Measurements from ENCODE around the gene TMCC1. TPM values are rescaled to one million over a fixed set of nuclear protein-coding genes. Genes with fewer than 3 reads are reported as not detected.
A peak's percentile ranks its signal among the peaks of the same experiment; 100 is the strongest.

The TMCC1 gene
- total and polyA plus RNA-seq, 4 experiments from 2014 or later, result 5.1 to 39.3 (median 21.3) TPM

DNA sequence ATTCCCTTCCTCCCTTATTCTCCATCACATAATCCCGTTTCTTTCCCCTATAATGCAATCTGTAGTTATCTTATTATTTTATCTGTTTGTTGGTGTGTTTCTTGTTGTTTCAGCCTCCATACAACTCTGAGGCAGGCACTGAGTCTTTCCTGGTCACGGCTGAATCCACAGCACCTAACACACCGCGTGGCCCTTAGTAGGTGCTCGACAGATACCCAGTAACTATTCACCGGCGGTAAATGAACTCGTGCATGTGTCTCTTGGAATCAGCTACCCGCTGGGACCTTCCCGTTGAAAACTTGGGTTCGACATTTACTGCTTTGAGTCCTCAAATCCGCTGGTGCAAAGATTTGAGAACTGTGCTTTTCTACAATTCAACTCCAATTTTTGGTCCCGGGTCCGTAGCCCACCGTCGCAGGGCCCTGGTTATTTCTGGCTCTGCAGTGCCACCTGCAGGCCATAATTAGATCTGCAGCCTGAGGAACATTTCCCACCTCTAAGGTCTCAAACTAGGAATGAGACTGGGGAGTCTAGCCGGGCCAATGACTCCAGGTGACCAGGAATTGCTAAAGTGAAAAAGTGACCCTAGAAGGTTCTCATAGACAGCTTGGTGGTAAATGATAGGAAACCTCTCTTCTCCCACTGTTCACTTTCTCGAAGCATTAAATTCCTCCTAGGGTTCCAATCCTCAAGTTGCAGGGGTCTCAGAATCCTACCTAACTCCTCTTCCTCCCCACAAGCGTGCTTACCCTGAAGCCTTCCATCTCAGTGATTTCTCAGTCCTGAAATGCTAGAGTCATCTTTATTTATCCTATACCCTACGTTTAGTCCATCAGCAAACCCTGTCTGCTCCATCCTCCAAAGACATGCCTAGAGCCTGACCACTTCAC is 41.0 kb upstream of the TMCC1 start:
- Histone ChIP-seq H3K9me3 (ENCODE audit: control insufficient read depth in 1 of 2, low read length in 2 of 2) (peaks cover 0 to 3% of the 10 kb centered on the region in 2 donors), H3K27ac (ENCODE audit: low read depth, low read length) (no peak overlapping the region), H3K27me3 (ENCODE audit: insufficient read depth, low read length) (no peaks in the 10 kb centered on the region), H3K4me1 (ENCODE audit: insufficient read depth, low read length) (no peaks in the 10 kb centered on the region), H3K36me3 (ENCODE audit: insufficient read depth, low read length) (no peaks in the 10 kb centered on the region), H3K4me3 (ENCODE audit: low read length in 2 of 2) (no peak overlapping the region)
- H3K4me1 Mint-ChIP-seq, result peaks cover 9 to 20% (median 10%) of the 10 kb centered on the region in 4 donors
- ChIA-PET POLR2A (ENCODE audit: partially characterized antibody) (no interaction called here), CTCF (ENCODE audit: partially characterized antibody) (interaction anchor here (0.7 to 3.0 kb wide), 14 partner anchors 8 to 557 kb away, joined by 3 to 22 read pairs (median 4); no protein-coding TSS in a partner anchor)
- intact Hi-C loops (cut with micrococcal nuclease), result loop anchor here (1.0 to 2.0 kb wide), 6 partner anchors 105 to 552 kb away; no protein-coding TSS in a partner anchor
- peaks cover 0 to 22% (median 15%) of the 10 kb centered on the region in 8 donors for H3K9me3 Mint-ChIP-seq
- peak overlapping the region in 1 of 7 donors; percentile 20 for H3K27ac Mint-ChIP-seq
- peaks cover 0 to 8% of the 10 kb centered on the region in 2 donors for H3K36me3 Mint-ChIP-seq
- H3K4me3 Mint-ChIP-seq, result peak overlapping the region in 5 of 8 donors; percentile 18 to 50 (median 22)
- H3K27me3 Mint-ChIP-seq, result peaks cover 2 to 5% of the 10 kb centered on the region in 2 donors
- DNase-seq, result peak in 4 of 5 donors; percentile 16 to 27 (median 24)

DNA sequence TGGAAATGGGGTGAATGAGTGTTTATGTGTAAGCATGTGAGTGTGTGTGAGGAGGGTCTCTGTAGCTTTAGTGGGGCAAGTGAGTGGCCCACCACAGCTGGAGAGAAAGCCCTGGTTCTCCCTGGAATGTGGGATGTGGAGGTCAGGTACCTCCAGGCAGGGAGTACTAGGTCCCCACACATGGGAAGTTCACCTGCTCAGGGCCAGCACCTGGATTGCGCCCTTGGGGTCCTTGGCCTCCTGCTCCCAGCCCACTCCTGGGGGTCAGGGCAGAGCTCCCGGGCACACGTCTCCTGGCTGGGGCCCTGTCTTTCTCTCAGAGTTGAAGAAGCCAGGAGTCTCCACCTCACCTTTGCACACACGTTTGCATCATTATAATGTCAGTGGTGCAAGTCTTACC is 40.0 kb upstream of the TMCC1 start:
- H3K4me1 Mint-ChIP-seq, result peaks cover 9 to 20% (median 10%) of the 10 kb centered on the region in 4 donors
- H3K27me3 ChIP-seq (ENCODE audit: insufficient read depth, low read length), result no peaks in the 10 kb centered on the region
- DNase-seq, result no peak
- intact Hi-C loops (cut with micrococcal nuclease), result no loop called here
- H3K36me3 Mint-ChIP-seq, result peaks cover 0 to 10% of the 10 kb centered on the region in 2 donors
- H3K27me3 Mint-ChIP-seq, result peaks cover 2 to 6% of the 10 kb centered on the region in 2 donors
- ChIA-PET CTCF (ENCODE audit: partially characterized antibody) (interaction anchor here (0.7 to 3.0 kb wide), 10 partner anchors 11 to 556 kb away, joined by 3 to 22 read pairs (median 4); no protein-coding TSS in a partner anchor), POLR2A (ENCODE audit: partially characterized antibody) (no interaction called here)
- H3K36me3 ChIP-seq (ENCODE audit: insufficient read depth, low read length), result no peaks in the 10 kb centered on the region
- H3K4me3 ChIP-seq (ENCODE audit: low read length in 2 of 2), result no peak overlapping the region
- peaks cover 0 to 8% of the 10 kb centered on the region in 2 donors for H3K9me3 ChIP-seq (ENCODE audit: control insufficient read depth in 1 of 2, low read length in 2 of 2)
- peaks cover 0 to 33% (median 18%) of the 10 kb centered on the region in 8 donors for H3K9me3 Mint-ChIP-seq
- H3K4me1 ChIP-seq (ENCODE audit: insufficient read depth, low read length), result no peaks in the 10 kb centered on the region
- no peak overlapping the region for H3K27ac ChIP-seq (ENCODE audit: low read depth, low read length)
- no peak overlapping the region for H3K4me3 Mint-ChIP-seq
- no peak overlapping the region for H3K27ac Mint-ChIP-seq

DNA sequence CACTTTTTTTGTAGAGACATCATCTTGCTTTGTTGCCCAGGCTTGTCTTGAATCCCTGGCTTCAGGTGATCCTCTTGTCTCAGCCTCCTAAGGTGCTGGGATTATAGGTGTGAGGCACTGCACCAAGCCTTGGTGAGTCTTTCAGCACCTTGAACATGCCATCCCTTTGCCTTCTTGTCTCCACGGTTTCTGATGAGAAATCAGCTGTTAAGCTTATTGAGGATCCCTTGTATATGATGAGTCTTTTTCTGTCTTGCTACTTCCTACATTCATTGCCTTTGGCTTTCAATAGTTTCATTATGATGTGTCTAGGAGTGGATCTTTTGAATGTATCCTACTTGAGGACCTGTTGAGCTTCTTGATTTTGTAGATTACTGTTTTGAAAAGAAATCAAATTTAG is 35.9 kb upstream of the TMCC1 start:
- POLR2A ChIA-PET (ENCODE audit: partially characterized antibody), result interaction anchor here (0.6 kb wide), 1 partner anchor 272 kb away, joined by 4 read pairs; no protein-coding TSS in a partner anchor
- H3K4me1 Mint-ChIP-seq, result peaks cover 0 to 2% (median under 1%) of the 10 kb centered on the region in 4 donors

DNA sequence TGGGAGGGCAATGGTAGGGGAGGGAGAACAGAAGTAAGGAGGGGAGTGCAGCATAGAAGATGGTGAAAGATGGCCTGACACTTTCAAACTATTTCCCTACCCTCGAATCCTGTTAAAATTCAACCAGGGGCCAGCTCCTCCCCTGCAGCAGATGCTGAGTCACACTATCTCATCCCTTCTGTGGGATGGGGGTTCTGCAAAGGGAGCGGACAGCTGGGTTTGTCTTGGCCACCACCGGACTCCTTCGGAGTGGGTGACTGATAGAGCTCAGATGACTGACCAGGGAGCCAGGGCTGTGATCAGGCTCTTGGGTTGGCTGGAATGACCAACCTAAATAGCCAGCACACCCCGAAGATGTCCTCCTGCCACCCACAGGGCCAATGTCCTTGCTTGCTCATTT is 33.6 kb upstream of the TMCC1 start:
- Mint-ChIP-seq H3K4me3 (no peak overlapping the region), H3K36me3 (peaks cover 4 to 14% of the 10 kb centered on the region in 2 donors), H3K9me3 (peaks cover 3 to 57% (median 34%) of the 10 kb centered on the region in 8 donors), H3K4me1 (no peaks in the 10 kb centered on the region), H3K27me3 (peaks cover 6 to 10% of the 10 kb centered on the region in 2 donors), H3K27ac (no peak overlapping the region)
- H3K9me3 ChIP-seq (ENCODE audit: control insufficient read depth in 1 of 2, low read length in 2 of 2), result peaks cover 0 to 8% of the 10 kb centered on the region in 2 donors
- no peaks in the 10 kb centered on the region for H3K4me1 ChIP-seq (ENCODE audit: insufficient read depth, low read length)
- ChIA-PET POLR2A (ENCODE audit: partially characterized antibody) (no interaction called here), CTCF (ENCODE audit: partially characterized antibody) (interaction anchor here (0.7 to 1.3 kb wide), 2 partner anchors 15 to 434 kb away, joined by 3 to 4 read pairs; no protein-coding TSS in a partner anchor)
- H3K27me3 ChIP-seq (ENCODE audit: insufficient read depth, low read length), result no peaks in the 10 kb centered on the region
- no peak overlapping the region for H3K4me3 ChIP-seq (ENCODE audit: low read length in 2 of 2)
- intact Hi-C loops (cut with micrococcal nuclease), result no loop called here
- H3K36me3 ChIP-seq (ENCODE audit: insufficient read depth, low read length), result no peaks in the 10 kb centered on the region
- no peak for DNase-seq
- H3K27ac ChIP-seq (ENCODE audit: low read depth, low read length), result no peak overlapping the region

More for the DNA sequence above, 35.9 kb upstream of the TMCC1 start:
- H3K36me3 Mint-ChIP-seq, result peaks cover 4 to 10% of the 10 kb centered on the region in 2 donors
- Histone ChIP-seq H3K9me3 (ENCODE audit: control insufficient read depth in 1 of 2, low read length in 2 of 2) (peaks cover 0 to 8% of the 10 kb centered on the region in 2 donors), H3K36me3 (ENCODE audit: insufficient read depth, low read length) (no peaks in the 10 kb centered on the region), H3K27me3 (ENCODE audit: insufficient read depth, low read length) (no peaks in the 10 kb centered on the region), H3K27ac (ENCODE audit: low read depth, low read length) (no peak overlapping the region), H3K4me1 (ENCODE audit: insufficient read depth, low read length) (no peaks in the 10 kb centered on the region), H3K4me3 (ENCODE audit: low read length in 2 of 2) (no peak overlapping the region)
- intact Hi-C loops (cut with micrococcal nuclease), result no loop called here
- no peak overlapping the region for H3K27ac Mint-ChIP-seq
- peaks cover 6 to 11% of the 10 kb centered on the region in 2 donors for H3K27me3 Mint-ChIP-seq
- peaks cover 3 to 47% (median 28%) of the 10 kb centered on the region in 8 donors for H3K9me3 Mint-ChIP-seq
- no peak overlapping the region for H3K4me3 Mint-ChIP-seq
- DNase-seq, result no peak
- CTCF ChIA-PET (ENCODE audit: partially characterized antibody), result interaction anchor here (0.9 to 2.4 kb wide), 5 partner anchors 9 to 439 kb away, joined by 3 to 6 read pairs (median 3); no protein-coding TSS in a partner anchor

DNA sequence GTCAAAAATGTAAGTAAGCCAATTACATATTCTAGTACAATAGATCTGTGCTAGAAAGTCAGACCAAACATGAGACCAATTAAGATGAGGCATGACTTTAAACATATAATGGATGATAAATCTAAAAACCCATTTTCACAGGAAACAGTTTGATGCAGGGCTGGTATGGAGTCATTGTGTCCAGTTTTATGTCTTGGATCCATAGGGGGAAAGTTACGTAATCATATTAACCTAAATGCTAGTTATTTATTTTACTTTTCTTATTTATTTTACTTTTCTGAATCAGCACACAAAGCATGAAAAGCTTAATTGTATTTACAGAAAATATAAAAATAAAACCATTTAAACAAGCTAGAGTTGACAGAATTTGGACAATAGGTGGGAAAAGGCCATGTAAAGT is 26.3 kb upstream of the TMCC1 start:
- intact Hi-C loops (cut with micrococcal nuclease), result no loop called here
- POLR2A ChIA-PET (ENCODE audit: partially characterized antibody), result interaction anchor here (0.6 kb wide), 1 partner anchor 642 kb away, joined by 4 read pairs; no protein-coding TSS in a partner anchor
- peaks cover 2% of the 10 kb centered on the region in 2 donors for H3K27me3 Mint-ChIP-seq
- H3K9me3 Mint-ChIP-seq, result peaks cover 0 to 64% (median 48%) of the 10 kb centered on the region in 8 donors
- Histone ChIP-seq H3K27ac (ENCODE audit: low read depth, low read length) (no peak overlapping the region), H3K27me3 (ENCODE audit: insufficient read depth, low read length) (no peaks in the 10 kb centered on the region), H3K4me1 (ENCODE audit: insufficient read depth, low read length) (no peaks in the 10 kb centered on the region), H3K4me3 (ENCODE audit: low read length in 2 of 2) (no peak overlapping the region), H3K9me3 (ENCODE audit: control insufficient read depth in 1 of 2, low read length in 2 of 2) (peaks cover 0 to 18% of the 10 kb centered on the region in 2 donors), H3K36me3 (ENCODE audit: insufficient read depth, low read length) (no peaks in the 10 kb centered on the region)
- no peak for DNase-seq
- peaks cover 6 to 8% of the 10 kb centered on the region in 2 donors for H3K36me3 Mint-ChIP-seq
- H3K27ac Mint-ChIP-seq, result no peak overlapping the region
- H3K4me1 Mint-ChIP-seq, result no peaks in the 10 kb centered on the region
- CTCF ChIA-PET (ENCODE audit: partially characterized antibody), result no interaction called here
- no peak overlapping the region for H3K4me3 Mint-ChIP-seq

DNA sequence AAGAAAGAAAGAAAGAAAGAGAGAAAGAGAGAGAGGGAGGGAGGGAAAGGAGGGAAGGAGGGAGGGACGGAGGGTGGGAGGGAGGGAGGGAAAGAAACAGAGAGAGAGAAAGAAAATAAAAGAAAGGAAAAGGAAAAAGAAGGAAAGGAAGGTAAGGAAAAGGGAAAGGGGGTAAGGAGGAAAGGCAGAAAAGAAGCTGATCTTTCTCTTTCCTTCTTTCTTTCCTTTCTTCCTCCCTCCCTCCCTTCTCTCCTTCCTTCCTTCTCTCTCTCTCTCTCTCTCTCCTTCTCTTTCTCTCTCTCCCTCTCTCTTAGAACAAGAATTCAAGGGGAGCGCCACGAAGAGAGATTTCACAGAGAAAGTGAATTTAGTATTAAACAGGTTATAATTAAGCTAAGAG is 25.8 kb upstream of the TMCC1 start:
- DNase-seq, result no peak
- intact Hi-C loops (cut with micrococcal nuclease), result no loop called here
- peaks cover 6 to 8% of the 10 kb centered on the region in 2 donors for H3K36me3 Mint-ChIP-seq
- peaks cover 0 to 62% (median 45%) of the 10 kb centered on the region in 8 donors for H3K9me3 Mint-ChIP-seq
- Histone ChIP-seq H3K4me3 (ENCODE audit: low read length in 2 of 2) (no peak overlapping the region), H3K27me3 (ENCODE audit: insufficient read depth, low read length) (no peaks in the 10 kb centered on the region), H3K4me1 (ENCODE audit: insufficient read depth, low read length) (no peaks in the 10 kb centered on the region), H3K27ac (ENCODE audit: low read depth, low read length) (no peak overlapping the region), H3K9me3 (ENCODE audit: control insufficient read depth in 1 of 2, low read length in 2 of 2) (peaks cover 0 to 18% of the 10 kb centered on the region in 2 donors), H3K36me3 (ENCODE audit: insufficient read depth, low read length) (no peaks in the 10 kb centered on the region)
- no peaks in the 10 kb centered on the region for H3K4me1 Mint-ChIP-seq
- CTCF ChIA-PET (ENCODE audit: partially characterized antibody), result no interaction called here
- no peak overlapping the region for H3K4me3 Mint-ChIP-seq
- peaks cover 0 to 2% of the 10 kb centered on the region in 2 donors for H3K27me3 Mint-ChIP-seq
- POLR2A ChIA-PET (ENCODE audit: partially characterized antibody), result interaction anchor here (0.6 kb wide), 1 partner anchor 641 kb away, joined by 4 read pairs; no protein-coding TSS in a partner anchor
- H3K27ac Mint-ChIP-seq, result no peak overlapping the region

DNA sequence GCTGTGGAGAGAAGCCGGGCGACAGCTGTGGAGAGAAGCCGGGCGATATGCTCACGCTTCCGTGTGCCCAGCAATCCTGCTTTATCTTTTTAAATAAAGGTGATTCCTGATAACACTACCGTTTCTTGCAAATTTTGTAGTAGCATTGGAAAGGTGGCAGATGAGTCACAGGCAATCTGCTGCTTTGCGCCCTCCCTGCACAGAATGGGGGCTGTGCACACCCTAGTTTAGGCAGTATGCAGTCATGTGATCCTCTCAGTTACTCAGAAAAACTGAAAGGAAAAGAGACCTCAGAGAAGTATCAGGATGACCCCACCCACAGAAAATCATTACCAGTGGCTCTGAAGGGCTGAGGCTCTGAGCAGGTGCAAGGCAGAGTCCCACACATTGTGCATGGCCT is 24.9 kb upstream of the TMCC1 start:
- H3K9me3 ChIP-seq (ENCODE audit: control insufficient read depth in 1 of 2, low read length in 2 of 2), result peaks cover 0 to 18% of the 10 kb centered on the region in 2 donors
- H3K27ac ChIP-seq (ENCODE audit: low read depth, low read length), result no peak overlapping the region
- H3K27me3 ChIP-seq (ENCODE audit: insufficient read depth, low read length), result no peaks in the 10 kb centered on the region
- Mint-ChIP-seq H3K4me1 (no peaks in the 10 kb centered on the region), H3K27ac (no peak overlapping the region), H3K9me3 (peaks cover 0 to 59% (median 41%) of the 10 kb centered on the region in 8 donors), H3K4me3 (no peak overlapping the region), H3K36me3 (peaks cover 6 to 8% of the 10 kb centered on the region in 2 donors), H3K27me3 (peaks cover 0 to 2% of the 10 kb centered on the region in 2 donors)
- ChIA-PET POLR2A (ENCODE audit: partially characterized antibody) (no interaction called here), CTCF (ENCODE audit: partially characterized antibody) (no interaction called here)
- no peak for DNase-seq
- no peak overlapping the region for H3K4me3 ChIP-seq (ENCODE audit: low read length in 2 of 2)
- H3K4me1 ChIP-seq (ENCODE audit: insufficient read depth, low read length), result no peaks in the 10 kb centered on the region
- intact Hi-C loops (cut with micrococcal nuclease), result no loop called here
- H3K36me3 ChIP-seq (ENCODE audit: insufficient read depth, low read length), result no peaks in the 10 kb centered on the region
